Left forelimb (tissue), 1 donor: ENCODE results near the gene MTFR1L.
"Not testable (repeated sequence)": the region's sequence is repeated elsewhere in the genome, so short reads cannot be mapped to it uniquely, and the experiment has no call there.

Source experiments
- DNase-seq: peaks from one replicate; pipeline ENCODE4 v3.0.0-alpha.2; 2018; ENCODE audit warnings: low spot score

Gene MTFR1L

DNA sequence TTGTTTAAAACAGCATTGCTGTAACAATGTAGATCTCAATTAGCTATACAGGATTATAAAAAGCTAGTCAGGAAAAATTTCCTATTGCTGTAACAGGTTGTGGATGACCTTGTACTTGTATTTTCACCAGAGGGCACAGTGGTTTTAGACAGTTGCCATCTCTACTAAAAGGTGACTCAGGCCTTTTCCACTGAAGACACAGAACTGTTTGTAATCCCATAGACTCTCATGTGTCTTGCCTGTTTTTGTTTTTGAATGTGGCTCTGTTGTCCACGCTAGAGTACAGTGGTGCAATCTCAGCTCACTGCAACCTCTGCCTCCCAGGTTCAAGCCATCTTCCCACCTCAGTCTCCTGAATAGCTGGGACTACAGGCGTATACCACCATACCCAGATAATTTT is 5.9 kb downstream of the MTFR1L start:
- DNase-seq = no peak

GRCh38 chr1:25826571-25826970 is 6.8 kb downstream of the MTFR1L start:
- DNase-seq = no peak

DNA sequence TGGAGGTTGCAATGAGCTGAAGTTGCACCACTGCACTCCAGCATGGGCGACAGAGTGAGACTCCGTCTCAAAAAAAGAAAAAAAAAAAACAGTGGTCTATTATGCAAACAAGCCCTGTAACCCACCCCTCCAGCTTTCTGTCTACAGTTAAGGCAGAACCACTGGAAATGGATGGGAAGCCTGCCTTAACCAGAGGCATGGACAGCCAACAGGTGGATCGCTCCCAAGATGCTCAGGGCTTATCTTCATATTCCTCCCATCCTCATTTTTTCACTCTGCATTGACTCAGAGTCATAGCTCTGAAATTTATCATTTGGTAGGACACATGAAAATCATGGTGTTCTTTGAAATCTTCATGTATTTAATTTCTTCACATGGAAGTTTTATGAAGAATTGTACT is 8.7 kb downstream of the MTFR1L start:
- DNase-seq = no peak

- no peak for DNase-seq
These were observed 9.3 kb downstream of the MTFR1L start for GRCh38 chr1:25829046-25829445.

DNA sequence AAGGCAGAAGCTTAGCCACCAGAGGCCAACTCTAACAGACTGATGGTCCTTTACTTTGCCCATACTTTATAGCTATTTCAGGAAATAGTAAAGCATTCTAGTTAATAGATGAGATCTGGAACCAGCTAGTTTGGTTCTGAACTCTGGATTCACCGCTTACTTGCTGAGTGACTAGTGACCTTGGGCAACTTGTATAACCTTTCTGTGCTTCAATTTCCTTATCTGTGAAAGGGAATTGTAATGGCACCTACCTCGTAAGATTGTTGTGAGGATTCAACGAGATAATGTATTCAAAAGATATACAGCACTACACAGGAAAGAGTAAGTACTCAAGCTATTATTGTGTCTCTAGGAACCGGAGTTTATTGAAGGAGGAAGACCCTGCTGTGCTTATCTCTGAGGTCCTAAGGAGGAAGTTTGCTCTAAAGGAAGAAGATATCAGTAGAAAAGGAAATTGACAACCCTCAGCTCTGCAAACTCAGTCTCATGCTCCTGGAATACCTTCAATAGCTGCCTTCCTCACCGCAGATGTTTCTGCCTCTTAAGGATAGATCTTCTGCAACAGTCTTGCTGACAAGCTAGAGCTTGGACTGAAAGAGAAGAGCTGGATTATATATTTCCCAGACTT is 11.9 kb downstream of the MTFR1L start:
- no peak for DNase-seq

DNA sequence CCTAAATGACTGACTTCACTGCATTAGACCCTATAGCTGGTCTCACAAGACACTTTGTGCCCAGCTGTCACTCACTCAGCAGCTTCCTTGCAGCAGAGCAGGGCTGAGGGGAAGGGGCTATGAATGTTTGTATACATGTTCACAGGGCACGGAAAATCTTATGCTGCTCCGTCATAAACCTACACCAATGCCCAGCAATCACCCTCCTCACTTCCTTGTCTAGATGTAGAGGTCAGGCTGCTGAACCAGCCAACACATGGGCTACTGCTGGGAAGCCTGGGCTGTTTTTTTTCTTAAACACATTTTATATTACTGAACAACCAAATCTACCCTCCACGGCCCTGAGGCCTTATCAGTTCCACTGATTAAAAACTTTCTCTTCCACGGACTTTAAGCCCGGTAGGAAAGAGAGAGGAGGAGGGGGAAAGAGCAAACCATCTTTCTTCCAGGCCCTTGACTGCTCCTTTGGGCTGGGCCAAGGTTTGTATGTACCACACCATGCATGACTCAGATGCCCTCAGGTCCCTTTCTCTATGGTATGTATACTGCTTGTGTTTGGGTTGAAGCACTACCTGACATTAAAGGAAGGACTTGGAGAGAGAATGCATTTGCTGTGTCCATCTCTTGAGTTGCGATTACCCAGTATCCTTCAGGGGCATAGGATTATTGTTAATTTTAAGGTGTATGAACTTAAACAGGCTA is 12.7 kb downstream of the MTFR1L start:
- no peak for DNase-seq

GRCh38 chr1:25833158-25833557 is 13.4 kb downstream of the MTFR1L start:
- no peak for DNase-seq

GRCh38 chr1:25834894-25835293 is 15.1 kb downstream of the MTFR1L start:
- DNase-seq = no peak

- no peak for DNase-seq
These were observed 16.9 kb downstream of the MTFR1L start for GRCh38 chr1:25836695-25837094.

DNA sequence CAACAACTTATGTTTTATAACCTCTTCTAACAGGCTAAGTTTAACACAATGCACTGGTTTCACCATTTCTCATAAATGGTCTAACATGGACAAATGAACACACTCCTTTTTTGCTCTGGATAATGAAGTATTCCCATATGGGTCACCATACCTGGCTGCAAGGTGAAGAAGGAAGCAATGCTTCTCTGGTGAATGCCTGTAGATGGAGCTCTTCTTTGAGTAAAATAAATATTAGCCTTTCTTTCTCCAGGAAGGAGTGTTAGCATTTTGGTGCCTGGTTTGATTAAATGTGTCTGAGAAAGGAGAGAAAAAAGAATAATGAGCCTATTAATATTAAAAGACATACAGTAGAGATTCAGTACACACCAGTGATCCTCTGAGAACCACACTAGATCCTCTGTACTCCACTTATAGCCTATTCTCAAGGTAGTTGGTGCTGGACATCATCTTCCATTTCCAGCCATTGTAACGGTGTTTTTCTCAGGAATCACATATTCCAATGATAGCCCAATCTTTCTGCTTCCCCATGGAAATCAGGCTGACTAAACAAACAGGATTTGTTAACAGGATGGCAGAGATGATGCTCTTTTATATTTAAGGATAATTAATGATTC is 17.6 kb downstream of the MTFR1L start:
- no peak for DNase-seq

GRCh38 chr1:25839808-25840207 is 20.1 kb downstream of the MTFR1L start:
- not testable (repeated sequence) for DNase-seq

- DNase-seq = no peak
These were observed 23.7 kb downstream of the MTFR1L start for GRCh38 chr1:25843483-25843882.

DNA sequence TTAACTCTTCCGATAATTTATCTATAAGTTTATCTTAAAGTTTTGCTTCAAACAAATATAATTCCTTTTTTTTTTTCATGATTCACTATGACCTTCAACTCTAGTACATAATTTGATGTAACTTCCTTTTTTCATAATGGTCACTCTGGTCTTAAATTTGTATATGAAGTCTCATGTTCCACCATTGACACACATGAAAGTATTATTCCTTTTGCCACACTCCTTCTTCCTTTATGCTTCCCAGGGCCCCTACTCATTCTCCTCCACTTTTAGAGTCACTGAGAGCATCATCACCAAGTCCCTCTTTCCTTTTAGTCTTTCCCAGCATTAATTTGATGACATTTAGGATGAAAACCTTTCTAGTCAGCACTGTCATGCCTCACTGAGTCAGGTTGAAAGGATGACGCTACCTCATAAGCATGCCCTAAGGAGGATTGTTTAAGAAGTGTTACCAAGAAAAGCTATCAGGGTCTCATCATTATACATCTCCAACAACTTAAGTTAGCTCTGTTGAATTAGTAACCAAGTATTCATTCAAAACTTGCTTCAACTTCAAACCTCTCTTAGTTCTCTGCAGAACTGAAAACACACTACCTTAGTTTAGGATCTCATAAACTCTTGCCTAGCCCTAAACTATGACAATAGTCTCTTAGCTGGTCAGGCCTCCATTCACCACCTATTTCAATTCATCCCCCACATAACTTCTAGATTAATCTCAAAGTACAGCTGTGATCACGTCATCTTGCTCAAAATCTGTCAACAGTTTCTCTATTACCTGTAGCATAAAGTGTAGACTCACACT is 25.0 kb downstream of the MTFR1L start:
- no peak for DNase-seq

DNA sequence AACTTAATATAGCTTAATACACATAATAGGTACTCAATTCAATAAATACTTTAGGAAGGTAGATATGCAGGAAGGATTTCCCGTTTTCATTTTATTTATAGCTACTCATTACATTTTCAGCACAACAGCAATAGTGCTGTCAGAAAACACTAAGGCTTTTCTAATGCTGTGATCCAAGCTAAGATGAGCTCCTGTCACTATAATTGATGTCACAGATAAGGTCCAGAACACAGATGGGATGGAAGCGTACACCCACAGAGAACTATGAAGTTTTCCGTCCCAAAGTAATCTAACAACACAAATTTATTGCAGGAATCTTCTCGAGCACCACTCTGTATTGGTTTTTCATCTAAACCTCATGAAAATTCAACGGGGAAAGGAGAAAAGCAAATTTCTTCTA is 25.9 kb downstream of the MTFR1L start:
- no peak for DNase-seq

- no peak for DNase-seq
These were observed 28.2 kb downstream of the MTFR1L start for GRCh38 chr1:25847929-25848328.

- DNase-seq = no peak
These were observed 28.8 kb downstream of the MTFR1L start for GRCh38 chr1:25848531-25848930.

- no peak for DNase-seq
These were observed 34.8 kb downstream of the MTFR1L start for GRCh38 chr1:25854554-25854953.

GRCh38 chr1:25856856-25857255 is 37.1 kb downstream of the MTFR1L start:
- no peak for DNase-seq

DNA sequence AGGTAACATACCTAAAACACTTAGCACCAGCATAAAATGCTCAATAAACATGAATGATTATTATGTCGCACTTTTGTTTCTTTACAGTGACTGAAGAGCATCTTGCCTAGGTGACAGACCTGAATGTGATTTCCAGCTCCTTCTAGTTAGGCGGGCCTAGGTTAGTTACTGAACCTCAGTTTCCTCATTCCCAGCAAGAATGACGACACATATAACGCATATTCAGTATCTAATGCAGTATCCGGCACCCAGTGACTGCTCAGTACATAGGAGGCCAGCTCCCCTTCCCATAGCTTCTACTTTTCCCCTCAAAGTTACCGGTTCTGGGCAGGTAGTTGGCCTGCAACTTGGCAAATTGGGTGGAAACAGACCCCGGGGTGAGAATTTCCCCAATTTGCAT is 38.7 kb downstream of the MTFR1L start:
- DNase-seq = no peak

DNA sequence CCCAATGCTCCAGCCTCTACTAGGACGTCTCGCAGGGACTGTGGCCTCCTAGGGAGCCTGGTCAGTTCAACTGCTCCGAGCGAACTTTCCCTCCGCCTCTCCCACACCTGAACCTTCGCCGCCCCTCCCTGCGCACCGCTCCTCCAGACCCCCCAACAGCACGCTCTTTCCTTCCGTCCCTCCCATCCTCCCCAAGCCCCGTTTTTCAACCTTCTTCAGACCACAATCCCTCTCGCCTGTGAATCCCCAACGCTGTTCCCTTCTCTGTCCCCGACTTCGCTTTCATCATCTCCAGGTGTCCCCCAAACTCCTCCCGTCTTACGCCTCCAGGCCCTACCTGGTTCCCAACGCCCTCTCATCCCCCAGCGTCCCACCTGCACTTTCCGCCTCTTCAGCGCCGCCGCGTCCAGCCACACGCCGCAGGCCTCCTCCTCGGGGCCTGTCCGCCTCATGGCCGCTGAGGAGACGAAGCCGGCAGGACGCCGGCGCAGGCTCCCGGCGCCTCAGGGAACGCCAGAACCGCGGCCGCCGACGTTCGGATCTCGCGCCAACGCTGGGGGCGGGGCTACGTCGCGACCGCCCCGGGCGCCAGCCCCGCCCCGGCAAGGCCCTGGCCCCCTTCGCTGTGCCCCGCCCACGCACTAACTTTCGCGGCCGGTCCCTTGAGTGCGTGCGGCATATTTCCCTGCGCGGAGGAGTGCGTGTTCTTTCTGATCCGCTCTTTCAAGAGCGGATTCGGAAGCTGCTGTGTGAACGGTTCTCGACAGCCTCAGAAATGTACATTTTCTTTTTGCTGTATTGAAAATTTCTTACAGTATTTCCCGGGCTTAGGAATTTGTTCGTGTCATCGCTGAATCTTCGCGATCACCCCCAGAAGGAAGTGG is 39.4 kb downstream of the MTFR1L start, which contains the start of gene AUNIP:
Gene AUNIP, minus strand, starts transcription at position 552 of the 884 bp plus-strand sequence. Its CDS starts 100 bp downstream, at position 452.
- peak; percentile 90 for DNase-seq
